ENCODE data around the gene MRPL58.

DNA sequence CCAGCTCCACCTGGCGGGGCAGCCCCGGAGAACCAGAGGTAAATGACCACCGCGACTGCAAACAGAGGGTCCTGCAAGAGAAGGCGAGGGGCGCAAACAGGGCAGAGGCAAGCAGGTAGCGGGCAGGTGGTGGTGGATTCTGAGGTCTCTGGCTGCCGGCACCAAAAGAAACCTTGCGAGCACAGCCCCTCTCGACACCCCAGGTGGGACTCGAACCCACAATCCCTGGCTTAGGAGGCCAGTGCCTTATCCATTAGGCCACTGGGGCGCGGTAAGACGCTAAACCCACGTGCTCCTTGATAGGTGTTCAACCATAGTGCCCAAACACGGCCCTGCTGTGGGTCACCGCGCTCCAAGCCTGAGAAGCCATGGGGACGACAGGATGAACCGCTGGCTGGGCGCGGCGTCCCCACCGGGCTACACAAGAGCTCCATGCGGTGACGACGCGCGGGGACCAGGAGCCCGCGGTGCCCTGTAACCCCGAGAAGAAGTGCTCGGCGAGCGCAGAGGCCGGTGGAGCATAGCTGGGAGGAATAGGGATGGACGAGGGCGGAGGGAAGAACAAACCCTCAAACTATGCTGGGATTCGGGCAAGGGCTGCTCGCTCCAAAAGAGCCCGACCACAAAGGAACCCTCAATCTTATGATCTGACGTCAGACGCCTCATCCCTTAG, 21.9 kb downstream of the MRPL58 start:
- TF ChIP-seq, protein P1, sequence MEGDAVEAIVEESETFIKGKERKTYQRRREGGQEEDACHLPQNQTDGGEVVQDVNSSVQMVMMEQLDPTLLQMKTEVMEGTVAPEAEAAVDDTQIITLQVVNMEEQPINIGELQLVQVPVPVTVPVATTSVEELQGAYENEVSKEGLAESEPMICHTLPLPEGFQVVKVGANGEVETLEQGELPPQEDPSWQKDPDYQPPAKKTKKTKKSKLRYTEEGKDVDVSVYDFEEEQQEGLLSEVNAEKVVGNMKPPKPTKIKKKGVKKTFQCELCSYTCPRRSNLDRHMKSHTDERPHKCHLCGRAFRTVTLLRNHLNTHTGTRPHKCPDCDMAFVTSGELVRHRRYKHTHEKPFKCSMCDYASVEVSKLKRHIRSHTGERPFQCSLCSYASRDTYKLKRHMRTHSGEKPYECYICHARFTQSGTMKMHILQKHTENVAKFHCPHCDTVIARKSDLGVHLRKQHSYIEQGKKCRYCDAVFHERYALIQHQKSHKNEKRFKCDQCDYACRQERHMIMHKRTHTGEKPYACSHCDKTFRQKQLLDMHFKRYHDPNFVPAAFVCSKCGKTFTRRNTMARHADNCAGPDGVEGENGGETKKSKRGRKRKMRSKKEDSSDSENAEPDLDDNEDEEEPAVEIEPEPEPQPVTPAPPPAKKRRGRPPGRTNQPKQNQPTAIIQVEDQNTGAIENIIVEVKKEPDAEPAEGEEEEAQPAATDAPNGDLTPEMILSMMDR (IDR thresholded peaks at IDR 0.05; ENCODE audit: control extremely low read depth in 1 of 3, insufficient read depth in 1 of 3, low read depth in 1 of 3, low read length in 3 of 3), result peak in 1 of 3 experiments; percentile 5; a peak in 1 of 4 replicates
- TF ChIP-seq FOSL1 (IDR thresholded peaks at IDR 0.05; ENCODE audit: insufficient read depth, low read depth, low read length) (no peak), SIN3A (conservative IDR thresholded peaks at IDR 0.05 in 1 of 2, IDR thresholded peaks at IDR 0.05 in 1 of 2; ENCODE audit: low read depth in 1 of 2, low read length in 2 of 2) (peak; percentile 12 to 79; a peak in 3 of 4 replicates), POLR2A (IDR thresholded peaks at IDR 0.05; ENCODE audit: control extremely low read depth in 1 of 2, low read depth in 2 of 2, low read length in 2 of 2) (peak; percentile 41 to 43; a peak in 2 of 3 replicates), NRF1 (IDR thresholded peaks at IDR 0.05; ENCODE audit: low read depth, low read length) (peak; percentile 33; the same call in 1 of the 2 replicates), RAD21 (IDR thresholded peaks at IDR 0.05 in 1 of 2, conservative IDR thresholded peaks at IDR 0.05 in 1 of 2; ENCODE audit: low read depth in 2 of 2, low read length in 2 of 2) (no peak), RFX5 (IDR thresholded peaks at IDR 0.05; ENCODE audit: borderline replicate concordance, low read depth, low read length) (no peak), ZNF274 (IDR thresholded peaks at IDR 0.05; ENCODE audit: borderline replicate concordance, extremely low read depth, low read length) (no peak), YY1 (IDR thresholded peaks at IDR 0.05; ENCODE audit: low read depth, low read length) (no peak)
- TF ChIP-seq, protein P2, sequence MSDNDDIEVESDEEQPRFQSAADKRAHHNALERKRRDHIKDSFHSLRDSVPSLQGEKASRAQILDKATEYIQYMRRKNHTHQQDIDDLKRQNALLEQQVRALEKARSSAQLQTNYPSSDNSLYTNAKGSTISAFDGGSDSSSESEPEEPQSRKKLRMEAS (IDR thresholded peaks at IDR 0.05), result peak; percentile 91
